H1 (cell line): ENCODE data around the gene NARS2. TPM values are rescaled to one million over a fixed set of nuclear protein-coding genes. Genes with fewer than 3 reads are reported as not detected.

Source experiments
- CTCF ChIA-PET: fragments of 300-600 bp; sonication (Branson Sonifier 250); formaldehyde crosslinking; loops from one replicate; lab custom pipeline; 2021; ENCODE audit not compliant: partially characterized antibody; lab: Charles Lee
- POLR2A ChIA-PET: fragments of 300-600 bp; sonication (Branson Sonifier 250); formaldehyde crosslinking; loops from one replicate; lab custom pipeline; 2021; ENCODE audit warnings: inconsistent platforms; ENCODE audit not compliant: partially characterized antibody; lab: Charles Lee
- DNase-seq, 2 experiments: peaks; one replicate each; pipeline versions ENCODE4 v3.0.0 to v3.0.0-alpha.2; 2010 to 2022; ENCODE audit warnings: low spot score in 2 of 2, low read depth in 1 of 2, mixed read lengths in 1 of 2
- FAIRE-seq: peaks from 2 replicates; lab custom pipeline; 2011; peaks lifted over from hg19 to GRCh38; lab: Jason Lieb, UNC
- H2AFZ ChIP-seq: 2 replicates; pipeline ENCODE4 v1.8.1; 2012; ENCODE audit warnings: low read length, inconsistent platforms
- H2AK5ac ChIP-seq: 2 replicates; pipeline ENCODE4 v1.6.1; 2013; ENCODE audit warnings: low read depth, low read length
- H2BK120ac ChIP-seq: replicated peaks from 2 replicates; pipeline ENCODE3; 2013; ENCODE audit warnings: low read depth, low read length, inconsistent platforms
- H2BK12ac ChIP-seq: 2 replicates; pipeline ENCODE4 v1.6.1; 2013; ENCODE audit warnings: low read depth, low read length
- H2BK15ac ChIP-seq: 2 replicates; pipeline ENCODE4 v1.6.1; 2013; ENCODE audit warnings: low read length
- H2BK20ac ChIP-seq: 2 replicates; pipeline ENCODE4 v1.6.1; 2013; ENCODE audit warnings: low read length
- H2BK5ac ChIP-seq: 2 replicates; pipeline ENCODE4 v1.6.1; 2013; ENCODE audit warnings: low read depth, low read length
- H3K14ac ChIP-seq: 2 replicates; pipeline ENCODE4 v1.6.1; 2013; ENCODE audit warnings: inconsistent platforms; ENCODE audit not compliant: insufficient read length
- H3K18ac ChIP-seq: 2 replicates; pipeline ENCODE4 v1.6.1; 2013; ENCODE audit warnings: low read length; ENCODE audit errors: extremely low read depth
- H3K23ac ChIP-seq: 2 replicates; pipeline ENCODE4 v1.6.1; 2013; ENCODE audit warnings: inconsistent platforms; ENCODE audit not compliant: insufficient read length
- H3K23me2 ChIP-seq: 2 replicates; pipeline ENCODE4 v1.6.1; 2013; ENCODE audit warnings: low read depth, low read length
- H3K27ac ChIP-seq: 2 replicates; pipeline ENCODE4 v1.6.1; 2011; ENCODE audit warnings: low read depth, low read length, inconsistent platforms
- H3K27me3 ChIP-seq, 4 experiments: replicated peaks in 1 of 4; 1 replicate in 1 of 4; 2 replicates in 3 of 4; pipeline versions ENCODE4 v1.6.1 to v1.8.1; 2011 to 2013; ENCODE audit warnings: low read length in 3 of 4, mild to moderate bottlenecking in 3 of 4, inconsistent platforms in 2 of 4, mixed read lengths in 2 of 4, moderate library complexity in 1 of 4; ENCODE audit not compliant: control insufficient read depth in 3 of 4, insufficient read depth in 3 of 4; ENCODE audit errors: extremely low read depth in 1 of 4
- H3K36me3 ChIP-seq, 4 experiments: 2 replicates each; pipeline versions ENCODE4 v1.6.1 to v1.8.1; 2011 to 2013; ENCODE audit warnings: mild to moderate bottlenecking in 4 of 4, low read length in 3 of 4, moderate library complexity in 2 of 4, control low read depth in 1 of 4, inconsistent platforms in 1 of 4; ENCODE audit not compliant: insufficient read depth in 4 of 4, control insufficient read depth in 2 of 4
- H3K4ac ChIP-seq: replicated peaks from 2 replicates; pipeline ENCODE3; 2013; ENCODE audit warnings: low read length, low read depth, mixed read lengths, inconsistent platforms; ENCODE audit not compliant: insufficient read length
- H3K4me1 ChIP-seq, 4 experiments: replicated peaks in 1 of 4; 1 replicate in 1 of 4; 2 replicates in 3 of 4; pipeline versions ENCODE4 v1.6.1 to v1.8.1; 2011 to 2013; ENCODE audit warnings: low read length in 3 of 4, inconsistent platforms in 2 of 4, mixed read lengths in 1 of 4; ENCODE audit not compliant: insufficient read depth in 4 of 4, control insufficient read depth in 3 of 4
- H3K4me2 ChIP-seq, 2 experiments: 2 replicates each; pipeline versions ENCODE4 v1.6.1 to v1.8.1; 2011 to 2013; ENCODE audit warnings: low read depth in 2 of 2, low read length in 2 of 2, control low read depth in 1 of 2, inconsistent platforms in 1 of 2, mild to moderate bottlenecking in 1 of 2; ENCODE audit not compliant: insufficient read depth in 1 of 2
- H3K4me3 ChIP-seq, 4 experiments: fragments of 200-600, 300-600 bp in 1 of 4; sonication (generic), shearing (Covaris generic), sonication (Bioruptor Twin) in 1 of 4; 2 replicates each; pipeline versions ENCODE4 v1.5.1 to v1.8.1; 2011 to 2016; ENCODE audit warnings: low read length in 4 of 4, low read depth in 3 of 4, control low read depth in 2 of 4, inconsistent platforms in 2 of 4, mild to moderate bottlenecking in 2 of 4, mixed read lengths in 1 of 4, moderate library complexity in 1 of 4; ENCODE audit not compliant: insufficient read depth in 2 of 4; ENCODE audit errors: extremely low read depth in 1 of 4
- H3K56ac ChIP-seq: replicated peaks from 2 replicates; pipeline ENCODE3; 2013; ENCODE audit warnings: low read depth, mild to moderate bottlenecking, mixed read lengths, low read length, inconsistent platforms; ENCODE audit not compliant: insufficient read length
- H3K79me1 ChIP-seq: 2 replicates; pipeline ENCODE4 v1.6.1; 2013; ENCODE audit warnings: low read depth, low read length, control low read depth
- H3K79me2 ChIP-seq, 2 experiments: 2 replicates each; pipeline versions ENCODE4 v1.6.1 to v1.8.1; 2012 to 2013; ENCODE audit warnings: low read length in 2 of 2, mild to moderate bottlenecking in 2 of 2, inconsistent platforms in 1 of 2; ENCODE audit not compliant: insufficient read depth in 2 of 2, control insufficient read depth in 1 of 2
- H3K9ac ChIP-seq, 4 experiments: replicated peaks in 1 of 4; 1 replicate in 1 of 4; 2 replicates in 3 of 4; pipeline versions ENCODE4 v1.6.1 to v1.8.1; 2011 to 2013; ENCODE audit warnings: low read depth in 3 of 4, low read length in 3 of 4, control low read depth in 2 of 4, mild to moderate bottlenecking in 2 of 4, moderate library complexity in 2 of 4, inconsistent platforms in 1 of 4; ENCODE audit errors: extremely low read depth in 1 of 4
- H3K9me3 ChIP-seq, 2 experiments: 2 replicates each; pipeline versions ENCODE4 v1.6.1 to v1.8.1; 2012 to 2013; ENCODE audit warnings: mild to moderate bottlenecking in 2 of 2, moderate library complexity in 2 of 2, control low read depth in 1 of 2, inconsistent platforms in 1 of 2, low read depth in 1 of 2, low read length in 1 of 2, mixed read lengths in 1 of 2; ENCODE audit not compliant: insufficient read depth in 2 of 2
- H4K20me1 ChIP-seq, 2 experiments: replicated peaks in 1 of 2; 2 replicates each; pipeline versions ENCODE3 to v1.8.1; 2011 to 2013; ENCODE audit warnings: inconsistent platforms in 2 of 2, low read length in 2 of 2, mild to moderate bottlenecking in 1 of 2; ENCODE audit not compliant: insufficient read depth in 2 of 2, control insufficient read depth in 1 of 2
- H4K5ac ChIP-seq: 2 replicates; pipeline ENCODE4 v1.6.1; 2013; ENCODE audit warnings: low read length, low read depth, mixed read lengths, inconsistent platforms; ENCODE audit not compliant: insufficient read length
- H4K8ac ChIP-seq: 2 replicates; pipeline ENCODE4 v1.8.0; 2013; ENCODE audit warnings: mild to moderate bottlenecking, moderate library complexity, low read length, inconsistent platforms; ENCODE audit not compliant: insufficient read depth; ENCODE audit errors: extremely low read depth
- H4K91ac ChIP-seq: replicated peaks from 2 replicates; pipeline ENCODE3; 2013; ENCODE audit warnings: low read length, mixed read lengths, inconsistent platforms; ENCODE audit not compliant: insufficient read length
- BACH1 ChIP-seq: IDR thresholded peaks from 2 replicates; pipeline ENCODE4 v1.6.1; 2012; ENCODE audit warnings: low read length, improper control_type of control experiment
- EP300 ChIP-seq, 2 experiments: IDR thresholded peaks; 1 replicate in 1 of 2; 2 replicates in 1 of 2; pipeline ENCODE4 v1.6.1; 2011 to 2012; ENCODE audit warnings: low read depth in 2 of 2, low read length in 2 of 2, mild to moderate bottlenecking in 2 of 2, borderline replicate concordance in 1 of 2, inconsistent platforms in 1 of 2, moderate library complexity in 1 of 2
- HDAC2 ChIP-seq, 2 experiments: fragments of 300-600 bp in 1 of 2; sonication (generic) in 1 of 2; IDR thresholded peaks; 2 replicates each; pipeline ENCODE4 v1.6.1; 2011 to 2012; ENCODE audit warnings: low read depth in 2 of 2, low read length in 2 of 2, mild to moderate bottlenecking in 2 of 2, moderate library complexity in 2 of 2, borderline replicate concordance in 1 of 2, inconsistent platforms in 1 of 2
- NANOG ChIP-seq: IDR thresholded peaks from 2 replicates; pipeline ENCODE4 v1.6.1; 2011; ENCODE audit warnings: low read length, low read depth, mild to moderate bottlenecking, inconsistent platforms; ENCODE audit not compliant: insufficient read depth, poor library complexity, severe bottlenecking
- NRF1 ChIP-seq: IDR thresholded peaks from 2 replicates; pipeline ENCODE4 v1.6.1; 2011; ENCODE audit warnings: mild to moderate bottlenecking, low read depth, low read length, improper control_type of control experiment
- PHF8 ChIP-seq: fragments of 200-600 bp; sonication (generic); conservative IDR thresholded peaks from 2 replicates; pipeline ENCODE4 v1.7.1; 2012; ENCODE audit warnings: low read depth, mild to moderate bottlenecking, inconsistent platforms, low read length, moderate library complexity
- POLR2AphosphoS5 ChIP-seq: IDR thresholded peaks from 2 replicates; pipeline ENCODE4 v1.6.1; 2011; ENCODE audit warnings: low read depth, low read length
- RBBP5 ChIP-seq: IDR thresholded peaks from 2 replicates; pipeline ENCODE4 v1.7.1; 2012; ENCODE audit warnings: low read depth, mild to moderate bottlenecking, inconsistent platforms, low read length, moderate library complexity, borderline replicate concordance
- TEAD4 ChIP-seq: IDR thresholded peaks from 2 replicates; pipeline ENCODE4 v1.6.1; 2012; ENCODE audit warnings: low read depth, low read length, inconsistent platforms, mixed read lengths
- WGBS, 2 experiments: shearing (Covaris generic) in 1 of 2; methylation state at CpG; one replicate each; pipeline versions ENCODE4 v1.1.6 to v1.1.7; 2013 to 2015; ENCODE audit warnings: low lambda C conversion rate in 2 of 2, mixed read lengths in 2 of 2, inconsistent platforms in 1 of 2, low coverage in 1 of 2, missing lambda C conversion rate in 1 of 2; ENCODE audit not compliant: insufficient replicate concordance in 2 of 2, insufficient coverage in 1 of 2, insufficient read length in 1 of 2; ENCODE audit errors: extremely low coverage in 1 of 2, missing lambda C conversion rate in 1 of 2; 5-methylcytosine and 5-hydroxymethylcytosine counted together
- polyA plus RNA-seq, 7 experiments: library from polyadenylated mRNA; depleted of rRNA in 3 of 7; stranded (reverse) in 5 of 7; unstranded in 2 of 7; fragments of >200 nt in 5 of 7; fragments of 200-250 nt in 2 of 7; gene quantifications; 1 replicate in 5 of 7; 2 replicates in 1 of 7; 4 replicates in 1 of 7; pipeline versions ENCODE4 v1.2.1 to v1.2.3, GENCODE V29; 2011 to 2013; ENCODE audit warnings: missing spikeins in 2 of 7, mixed read lengths in 2 of 7
- total RNA-seq: library from RNA; stranded (reverse); fragmentation: NEBNext Ultra II Directional; extraction: Animal tissue kit (Norgen Biotek cat#: 25700); gene quantifications from 2 replicates; pipeline ENCODE4 v1.2.1, GENCODE V29; 2021

Gene NARS2
- total and polyA plus RNA-seq, 2 of the 8 experiments (the other 6 are each of a cell fraction or from before 2014, with no cell fraction given) = 26.2 to 51.6 TPM

DNA sequence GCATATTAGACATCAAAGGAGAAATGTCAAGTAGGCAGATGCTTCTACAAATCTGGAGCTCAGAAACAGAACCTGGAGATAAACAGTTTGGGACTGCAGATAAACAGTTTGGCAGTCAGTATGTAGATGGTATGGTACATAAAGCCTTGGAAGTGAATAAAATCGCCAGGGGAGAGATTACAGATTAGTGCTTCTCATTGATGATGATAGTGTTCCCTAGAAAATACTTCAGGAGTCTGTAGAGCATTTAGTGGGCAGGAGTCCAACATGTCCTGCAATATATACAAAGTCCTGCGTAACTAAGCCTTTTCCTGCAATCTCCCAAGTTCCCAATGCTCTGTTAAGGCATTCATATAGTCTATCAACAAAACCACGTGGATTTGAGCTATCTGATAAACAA, 35.2 kb downstream of the NARS2 start:
- no peak overlapping the region for H2AK5ac ChIP-seq
- no peak overlapping the region for H3K4ac ChIP-seq
- no peak overlapping the region for H2BK120ac ChIP-seq
- H4K5ac ChIP-seq = no peak overlapping the region
- peaks cover 0 to 11% (median 2%) of the 10 kb centered on the region in 4 experiments; a peak in 2 of 8 replicates for H3K36me3 ChIP-seq
- FAIRE-seq (no peak), DNase-seq (no peak)
- no peak overlapping the region for H3K14ac ChIP-seq
- no peak overlapping the region for H2BK12ac ChIP-seq
- no peak overlapping the region for H3K9ac ChIP-seq
- no peak overlapping the region for H3K56ac ChIP-seq
- no peak overlapping the region for H3K27ac ChIP-seq
- H2BK5ac ChIP-seq = no peak overlapping the region
- H4K91ac ChIP-seq = no peak overlapping the region
- no peak overlapping the region for H3K4me2 ChIP-seq
- peaks cover 1 to 2% of the 10 kb centered on the region in 2 experiments for H4K20me1 ChIP-seq
- no peak overlapping the region for H2BK15ac ChIP-seq
- no peak overlapping the region for H3K4me3 ChIP-seq
- H2AFZ ChIP-seq = no peak overlapping the region
- no peak overlapping the region for H3K18ac ChIP-seq
- H3K27me3 ChIP-seq = no peaks in the 10 kb centered on the region
- ChIA-PET POLR2A (interaction anchor here (0.9 kb wide), 1 partner anchor 20 kb away, joined by 3 read pairs; no protein-coding TSS in a partner anchor), CTCF (interaction anchor here (0.6 kb wide), 1 partner anchor 49 kb away, joined by 3 read pairs; no protein-coding TSS in a partner anchor)
- H3K9me3 ChIP-seq = no peaks in the 10 kb centered on the region
- TF ChIP-seq NANOG (no peak), BACH1 (no peak), HDAC2 (IDR thresholded peaks at IDR 0.05; ENCODE audit: borderline replicate concordance in 1 of 2, low read depth in 2 of 2, low read length in 2 of 2) (no peak), POLR2AphosphoS5 (no peak), RBBP5 (no peak), PHF8 (no peak), TEAD4 (no peak), NRF1 (no peak), EP300 (IDR thresholded peaks at IDR 0.05; ENCODE audit: borderline replicate concordance in 1 of 2, low read depth in 2 of 2, low read length in 2 of 2) (no peak)
- WGBS, 2 experiments = 90% methylated on average over 3 of the region's 3 CpGs; no CpG with 5 or more reads in 1 of the 2 experiments
- no peaks in the 10 kb centered on the region for H3K4me1 ChIP-seq
- H4K8ac ChIP-seq = no peak overlapping the region
- peaks cover 0 to 9% of the 10 kb centered on the region in 2 experiments; a peak in 2 of 4 replicates for H3K79me2 ChIP-seq
- H3K23ac ChIP-seq = no peak overlapping the region
- H3K23me2 ChIP-seq = no peaks in the 10 kb centered on the region
- H2BK20ac ChIP-seq = no peak overlapping the region
- no peaks in the 10 kb centered on the region; the same call in 1 of the 2 replicates for H3K79me1 ChIP-seq
